Measurements from ENCODE around the gene TNXB.

Gene TNXB

DNA sequence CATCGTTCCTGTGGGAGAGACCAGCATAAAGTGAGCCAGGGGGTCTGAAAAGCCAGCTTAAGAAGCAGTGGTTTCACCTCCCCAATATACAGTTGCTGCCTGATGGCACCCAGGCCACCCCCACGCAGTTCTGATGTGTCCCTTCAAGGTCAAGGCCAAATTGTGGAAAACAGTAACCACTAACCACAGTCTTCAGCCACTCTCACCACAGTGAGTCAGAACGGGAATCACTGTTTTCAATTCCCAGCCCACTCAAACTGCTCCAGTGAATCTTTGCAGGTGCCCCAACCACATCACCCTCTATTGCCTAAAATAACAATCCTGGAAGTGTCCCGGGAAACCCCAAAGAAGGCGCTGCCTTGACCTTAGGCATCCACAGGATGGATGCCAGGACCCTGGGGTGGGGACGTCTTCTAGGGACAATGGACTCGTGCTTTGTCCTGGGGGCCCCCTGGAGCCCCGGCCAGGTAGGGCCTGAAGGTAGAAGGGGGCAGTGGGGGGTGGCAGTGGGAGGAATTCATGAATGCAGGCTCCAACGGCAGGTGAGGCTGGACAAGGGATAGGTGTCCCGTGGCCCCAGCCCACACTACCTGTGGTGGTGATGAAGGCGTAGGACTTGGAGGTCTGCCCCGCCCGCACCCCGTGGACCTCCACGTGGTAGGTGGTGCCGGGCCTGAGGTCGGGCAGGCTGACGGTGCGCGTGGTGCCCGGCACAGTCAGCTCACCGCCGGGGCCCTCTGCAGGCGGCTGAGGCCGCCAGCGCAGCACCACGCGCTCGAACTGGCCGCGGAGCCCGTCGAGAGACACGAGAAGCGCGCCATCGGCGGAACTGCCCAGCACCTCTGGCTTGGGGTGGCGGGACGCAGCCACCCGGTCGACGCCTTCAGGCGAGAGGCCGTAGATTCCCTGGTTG, 22.2 kb downstream of the TNXB start:
- Histone ChIP-seq H3K36me3 (ENCODE audit: control insufficient read depth in 4 of 4, insufficient read depth in 4 of 4, low read length in 3 of 4) (no peaks in the 10 kb centered on the region), H3K27me3 (replicated peaks in 2 of 5; ENCODE audit: control insufficient read depth in 4 of 5, insufficient read depth in 5 of 5, low read length in 4 of 5) (peaks cover 0 to 30% (median 21%) of the 10 kb centered on the region in 5 experiments), H3K4me1 (ENCODE audit: control extremely low read depth in 1 of 4, control insufficient read depth in 4 of 4, insufficient read depth in 4 of 4, low read length in 3 of 4) (peaks cover 0 to 5% (median 3%) of the 10 kb centered on the region in 4 experiments), H3K9me3 (ENCODE audit: control extremely low read depth in 1 of 5, control insufficient read depth in 4 of 5, insufficient read depth in 2 of 5, low read depth in 1 of 5, low read length in 4 of 5) (no peaks in the 10 kb centered on the region), H3K4me3 (ENCODE audit: control insufficient read depth in 1 of 7, extremely low read depth in 1 of 7, insufficient read depth in 4 of 7, low read depth in 2 of 7, low read length in 6 of 7) (peak overlapping the region in 1 of 7 experiments; percentile 48), H3K27ac (ENCODE audit: insufficient read depth in 1 of 2, low read depth in 1 of 2, low read length in 2 of 2, poor library complexity in 1 of 2, severe bottlenecking in 2 of 2) (no peak overlapping the region)
- 35% methylated on average over 21 of the region's 45 CpGs for WGBS (ENCODE audit: insufficient coverage)
- ChIA-PET POLR2A (interaction anchor here (0.6 kb wide), 1 partner anchor 825 kb away, joined by 3 read pairs; no protein-coding TSS in a partner anchor), CTCF (no interaction called here)
- DNase-seq, result peak; percentile 16 to 56 (median 38)

DNA sequence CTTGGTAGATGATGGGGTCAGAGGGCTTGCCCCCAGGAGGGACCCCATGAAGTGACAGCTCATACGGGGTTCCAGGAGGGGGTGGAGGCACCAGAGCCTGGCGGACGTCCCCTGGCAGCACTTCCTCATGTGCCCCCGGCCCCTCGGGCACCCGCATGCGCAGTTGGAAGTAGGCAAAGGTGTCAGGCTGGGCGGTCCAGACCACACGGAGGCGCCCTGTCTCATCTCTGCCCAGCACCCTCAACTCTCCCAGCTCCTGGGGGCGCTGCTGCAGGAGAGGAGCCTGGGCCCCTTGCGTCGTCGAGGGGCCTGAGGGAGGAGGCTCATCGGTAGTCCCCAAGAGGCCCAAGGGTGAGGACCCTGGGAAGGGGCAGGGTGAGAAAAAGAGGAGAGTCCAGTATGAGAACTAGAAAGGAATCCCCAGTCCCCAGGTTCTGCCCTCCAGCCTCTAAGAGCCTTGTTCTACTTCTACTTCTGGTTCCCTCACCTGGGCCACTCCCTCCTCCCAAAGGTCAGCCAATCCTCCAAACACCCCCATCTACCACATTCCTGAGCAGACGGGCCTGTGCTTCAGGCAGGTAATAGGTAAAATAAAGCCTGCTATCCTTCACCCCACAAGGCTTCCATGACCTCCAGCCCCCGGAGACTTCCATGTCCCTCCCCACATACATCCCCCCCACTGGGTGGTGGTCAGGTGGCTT, 23.2 kb downstream of the TNXB start:
- WGBS (ENCODE audit: insufficient coverage), result 86% methylated on average over 7 of the region's 17 CpGs
- Histone ChIP-seq H3K36me3 (ENCODE audit: control insufficient read depth in 4 of 4, insufficient read depth in 4 of 4, low read length in 3 of 4) (no peaks in the 10 kb centered on the region), H3K9me3 (ENCODE audit: control extremely low read depth in 1 of 5, control insufficient read depth in 4 of 5, insufficient read depth in 2 of 5, low read depth in 1 of 5, low read length in 4 of 5) (no peaks in the 10 kb centered on the region), H3K4me1 (ENCODE audit: control extremely low read depth in 1 of 4, control insufficient read depth in 4 of 4, insufficient read depth in 4 of 4, low read length in 3 of 4) (peaks cover 0 to 5% (median 3%) of the 10 kb centered on the region in 4 experiments), H3K27ac (ENCODE audit: insufficient read depth in 1 of 2, low read depth in 1 of 2, low read length in 2 of 2, poor library complexity in 1 of 2, severe bottlenecking in 2 of 2) (no peak overlapping the region), H3K4me3 (ENCODE audit: control insufficient read depth in 1 of 7, extremely low read depth in 1 of 7, insufficient read depth in 4 of 7, low read depth in 2 of 7, low read length in 6 of 7) (no peak overlapping the region), H3K27me3 (replicated peaks in 2 of 5; ENCODE audit: control insufficient read depth in 4 of 5, insufficient read depth in 5 of 5, low read length in 4 of 5) (peaks cover 0 to 30% (median 21%) of the 10 kb centered on the region in 5 experiments)
- ChIA-PET POLR2A (no interaction called here), CTCF (no interaction called here)
- no peak for DNase-seq

DNA sequence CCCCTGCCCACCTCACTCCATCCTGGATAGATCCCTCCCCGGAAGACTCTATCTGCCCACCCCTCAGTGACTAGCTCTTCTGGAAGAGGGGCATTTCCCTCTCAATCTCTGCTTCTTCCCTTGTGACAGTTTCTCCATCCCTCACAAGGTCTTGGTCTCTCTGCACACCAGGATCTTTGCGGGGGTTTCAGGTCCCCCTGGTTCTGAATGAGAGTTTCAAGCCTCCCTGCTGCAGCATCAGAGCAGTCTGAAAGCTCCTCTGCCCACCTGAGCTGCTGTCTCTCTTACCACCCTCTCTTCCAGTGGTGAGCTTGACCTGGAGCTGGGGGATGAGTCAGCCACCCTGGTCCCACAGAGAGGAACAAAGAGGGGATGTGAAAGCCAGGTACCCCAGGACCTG, 24.4 kb downstream of the TNXB start:
- H3K36me3 ChIP-seq (ENCODE audit: control insufficient read depth in 4 of 4, insufficient read depth in 4 of 4, low read length in 3 of 4), result no peaks in the 10 kb centered on the region
- H3K4me3 ChIP-seq (ENCODE audit: control insufficient read depth in 1 of 7, extremely low read depth in 1 of 7, insufficient read depth in 4 of 7, low read depth in 2 of 7, low read length in 6 of 7), result no peak overlapping the region
- no peak for DNase-seq
- ChIA-PET CTCF (interaction anchor here (1.2 kb wide), 1 partner anchor 9 kb away, joined by 3 read pairs; no protein-coding TSS in a partner anchor), POLR2A (no interaction called here)
- 100% methylated on average over 1 of the region's 2 CpGs for WGBS (ENCODE audit: insufficient coverage)
- no peak overlapping the region for H3K27ac ChIP-seq (ENCODE audit: insufficient read depth in 1 of 2, low read depth in 1 of 2, low read length in 2 of 2, poor library complexity in 1 of 2, severe bottlenecking in 2 of 2)
- peaks cover 0 to 5% (median 3%) of the 10 kb centered on the region in 4 experiments for H3K4me1 ChIP-seq (ENCODE audit: control extremely low read depth in 1 of 4, control insufficient read depth in 4 of 4, insufficient read depth in 4 of 4, low read length in 3 of 4)
- no peaks in the 10 kb centered on the region for H3K9me3 ChIP-seq (ENCODE audit: control extremely low read depth in 1 of 5, control insufficient read depth in 4 of 5, insufficient read depth in 2 of 5, low read depth in 1 of 5, low read length in 4 of 5)
- H3K27me3 ChIP-seq (replicated peaks in 2 of 5; ENCODE audit: control insufficient read depth in 4 of 5, insufficient read depth in 5 of 5, low read length in 4 of 5), result peaks cover 0 to 28% (median 19%) of the 10 kb centered on the region in 5 experiments

DNA sequence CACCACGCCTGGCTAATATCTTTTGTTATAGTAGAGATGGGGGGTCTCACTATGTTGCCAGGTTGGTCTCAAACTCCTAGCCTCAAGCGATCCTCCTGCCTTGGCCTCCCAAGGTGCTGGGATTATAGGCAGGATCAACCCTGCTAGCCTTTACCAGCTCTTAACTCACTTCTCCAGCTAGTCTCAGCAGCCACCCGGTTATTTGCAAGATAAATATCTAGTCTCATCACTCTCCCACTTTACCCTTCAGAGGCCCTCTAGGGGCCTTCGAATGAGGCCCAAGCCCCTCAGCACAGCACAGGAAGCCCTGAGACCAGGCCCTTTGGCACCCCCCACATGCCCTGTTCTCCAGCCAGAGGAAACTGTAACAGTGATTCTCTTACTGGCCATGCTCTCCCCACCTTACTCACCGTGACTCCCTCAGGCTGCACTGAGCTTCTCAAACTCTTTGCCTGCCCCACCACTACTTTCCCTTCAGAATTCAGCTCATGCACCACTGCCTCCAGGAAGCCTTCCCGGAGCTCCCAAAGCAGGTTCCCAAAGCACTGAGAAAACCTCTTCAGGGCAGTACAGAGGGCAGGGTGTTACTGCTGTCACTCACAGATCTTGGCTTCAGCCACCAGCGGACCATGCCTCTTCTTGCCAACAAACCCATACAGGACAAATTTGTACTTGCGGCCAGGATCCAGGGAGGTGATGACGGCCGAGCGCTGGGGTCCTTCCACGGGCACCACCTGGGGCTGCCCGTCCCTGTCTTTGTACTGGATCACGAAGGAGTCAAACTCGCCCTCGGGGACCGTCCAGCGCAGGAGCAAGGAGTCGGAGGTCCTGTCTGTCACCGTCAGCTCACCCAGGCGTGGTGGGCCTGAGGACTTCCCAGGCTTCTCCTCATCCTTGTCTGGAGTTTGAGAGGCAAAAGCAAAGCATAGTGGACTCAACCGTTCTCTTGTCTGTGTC, 25.0 kb downstream of the TNXB start:
- CTCF ChIA-PET, result interaction anchor here (1.2 to 2.4 kb wide), 2 partner anchors 8 to 10 kb away, joined by 3 to 9 read pairs; no protein-coding TSS in a partner anchor
- peaks cover 0 to 23% (median 19%) of the 10 kb centered on the region in 5 experiments for H3K27me3 ChIP-seq (replicated peaks in 2 of 5; ENCODE audit: control insufficient read depth in 4 of 5, insufficient read depth in 5 of 5, low read length in 4 of 5)
- WGBS (ENCODE audit: insufficient coverage), result 96% methylated on average over 21 of the region's 22 CpGs
- H3K4me3 ChIP-seq (ENCODE audit: control insufficient read depth in 1 of 7, extremely low read depth in 1 of 7, insufficient read depth in 4 of 7, low read depth in 2 of 7, low read length in 6 of 7), result no peak overlapping the region
- no peaks in the 10 kb centered on the region for H3K9me3 ChIP-seq (ENCODE audit: control extremely low read depth in 1 of 5, control insufficient read depth in 4 of 5, insufficient read depth in 2 of 5, low read depth in 1 of 5, low read length in 4 of 5)
- DNase-seq, result no peak
- no peaks in the 10 kb centered on the region for H3K36me3 ChIP-seq (ENCODE audit: control insufficient read depth in 4 of 4, insufficient read depth in 4 of 4, low read length in 3 of 4)
- H3K27ac ChIP-seq (ENCODE audit: insufficient read depth in 1 of 2, low read depth in 1 of 2, low read length in 2 of 2, poor library complexity in 1 of 2, severe bottlenecking in 2 of 2), result no peak overlapping the region
- POLR2A ChIA-PET, result no interaction called here
- peaks cover 0 to 5% (median 3%) of the 10 kb centered on the region in 4 experiments for H3K4me1 ChIP-seq (ENCODE audit: control extremely low read depth in 1 of 4, control insufficient read depth in 4 of 4, insufficient read depth in 4 of 4, low read length in 3 of 4)

DNA sequence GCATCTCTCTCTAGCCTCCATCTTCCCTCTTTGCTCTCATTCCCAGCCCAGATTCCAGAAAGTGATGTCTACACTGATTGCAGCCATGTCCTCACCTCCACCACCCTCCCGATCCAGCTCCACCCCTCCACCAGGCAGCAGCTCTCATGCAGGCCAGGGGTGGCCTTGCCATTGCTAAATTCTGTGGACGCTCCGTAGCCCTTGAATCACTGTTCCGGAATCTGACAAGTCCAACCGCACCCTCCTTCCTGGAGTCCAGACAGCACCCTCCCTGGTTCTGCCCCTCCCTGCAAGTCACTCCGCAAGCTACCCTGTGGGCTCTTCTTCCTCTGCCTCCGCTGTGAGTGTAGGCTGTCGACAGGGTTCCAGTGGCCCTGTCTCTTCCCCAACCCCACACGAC, 26.2 kb downstream of the TNXB start:
- H3K9me3 ChIP-seq (ENCODE audit: control extremely low read depth in 1 of 5, control insufficient read depth in 4 of 5, insufficient read depth in 2 of 5, low read depth in 1 of 5, low read length in 4 of 5), result no peaks in the 10 kb centered on the region
- DNase-seq, result no peak
- no peak overlapping the region for H3K4me3 ChIP-seq (ENCODE audit: control insufficient read depth in 1 of 7, extremely low read depth in 1 of 7, insufficient read depth in 4 of 7, low read depth in 2 of 7, low read length in 6 of 7)
- 100% methylated on average over 8 of the region's 9 CpGs for WGBS (ENCODE audit: insufficient coverage)
- H3K27ac ChIP-seq (ENCODE audit: insufficient read depth in 1 of 2, low read depth in 1 of 2, low read length in 2 of 2, poor library complexity in 1 of 2, severe bottlenecking in 2 of 2), result no peak overlapping the region
- CTCF ChIA-PET, result interaction anchor here (0.9 to 2.4 kb wide), 2 partner anchors 9 to 35 kb away, joined by 3 to 9 read pairs; no protein-coding TSS in a partner anchor
- no peaks in the 10 kb centered on the region for H3K36me3 ChIP-seq (ENCODE audit: control insufficient read depth in 4 of 4, insufficient read depth in 4 of 4, low read length in 3 of 4)
- H3K4me1 ChIP-seq (ENCODE audit: control extremely low read depth in 1 of 4, control insufficient read depth in 4 of 4, insufficient read depth in 4 of 4, low read length in 3 of 4), result peaks cover 0 to 5% (median 3%) of the 10 kb centered on the region in 4 experiments
- H3K27me3 ChIP-seq (replicated peaks in 2 of 5; ENCODE audit: control insufficient read depth in 4 of 5, insufficient read depth in 5 of 5, low read length in 4 of 5), result peaks cover 0 to 21% (median 15%) of the 10 kb centered on the region in 5 experiments
- POLR2A ChIA-PET, result no interaction called here

DNA sequence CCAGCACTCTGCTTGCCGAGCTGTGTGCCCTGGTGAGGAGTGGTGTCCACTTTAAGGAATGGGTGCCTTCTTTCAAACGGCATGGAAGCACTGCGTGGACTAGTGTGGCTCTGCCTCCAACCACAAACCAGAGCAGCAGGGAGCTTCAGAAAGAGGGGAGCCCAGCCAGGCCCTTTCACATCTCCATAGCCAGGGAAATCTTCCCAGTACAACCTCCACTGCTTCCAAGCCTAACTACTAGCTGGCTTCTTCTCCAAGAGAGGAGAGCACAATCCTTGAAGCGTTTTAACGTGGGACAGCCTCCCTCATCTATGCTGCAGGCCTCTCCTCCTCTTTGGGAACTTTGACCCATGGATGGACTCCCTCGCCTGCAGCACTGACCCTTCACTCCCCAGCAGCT, 26.7 kb downstream of the TNXB start:
- Histone ChIP-seq H3K4me1 (ENCODE audit: control extremely low read depth in 1 of 4, control insufficient read depth in 4 of 4, insufficient read depth in 4 of 4, low read length in 3 of 4) (peaks cover 0 to 5% (median 3%) of the 10 kb centered on the region in 4 experiments), H3K27me3 (replicated peaks in 2 of 5; ENCODE audit: control insufficient read depth in 4 of 5, insufficient read depth in 5 of 5, low read length in 4 of 5) (peaks cover 0 to 21% (median 14%) of the 10 kb centered on the region in 5 experiments), H3K9me3 (ENCODE audit: control extremely low read depth in 1 of 5, control insufficient read depth in 4 of 5, insufficient read depth in 2 of 5, low read depth in 1 of 5, low read length in 4 of 5) (no peaks in the 10 kb centered on the region), H3K4me3 (ENCODE audit: control insufficient read depth in 1 of 7, extremely low read depth in 1 of 7, insufficient read depth in 4 of 7, low read depth in 2 of 7, low read length in 6 of 7) (no peak overlapping the region), H3K36me3 (ENCODE audit: control insufficient read depth in 4 of 4, insufficient read depth in 4 of 4, low read length in 3 of 4) (no peaks in the 10 kb centered on the region), H3K27ac (ENCODE audit: insufficient read depth in 1 of 2, low read depth in 1 of 2, low read length in 2 of 2, poor library complexity in 1 of 2, severe bottlenecking in 2 of 2) (no peak overlapping the region)
- CTCF ChIA-PET, result interaction anchor here (0.9 to 2.4 kb wide), 2 partner anchors 10 to 34 kb away, joined by 3 to 9 read pairs; no protein-coding TSS in a partner anchor
- WGBS (ENCODE audit: insufficient coverage), result 81% methylated on average over 6 of the region's 6 CpGs
- POLR2A ChIA-PET, result no interaction called here
- no peak for DNase-seq

Measured in common myeloid progenitor, CD34-positive (primary cell).